Activated T-cell treated with anti-CD3 and anti-CD28 coated beads, Interleukin-2, amount 50 U/mL, for 4 hours (primary cell): ENCODE measurements around the gene PRR23E. TPM values are rescaled to one million over a fixed set of nuclear protein-coding genes. Genes with fewer than 3 reads are reported as not detected.

ENCODE experiments used
- ATAC-seq, 2 donors: fragments of 200-7000 bp; cut with Tn5 transposase; one replicate each; pipeline ENCODE4 v1.10.0; 2021
- DNase-seq: peaks from one replicate; pipeline ENCODE4 v3.0.0-alpha.2; 2020
- H3K27me3 Mint-ChIP-seq: one replicate; pipeline ENCODE4 v1.8.0; 2021; ENCODE audit warnings: low read depth, mixed read lengths
- H3K36me3 Mint-ChIP-seq: one replicate; pipeline ENCODE4 v1.8.0; 2022; ENCODE audit warnings: mixed read lengths; ENCODE audit not compliant: insufficient read depth
- H3K4me1 Mint-ChIP-seq: one replicate; pipeline ENCODE4 v1.8.0; 2021; ENCODE audit warnings: low read depth, mixed read lengths
- H3K4me3 Mint-ChIP-seq: one replicate; pipeline ENCODE4 v1.8.0; 2021; ENCODE audit warnings: mild to moderate bottlenecking, moderate library complexity, mixed read lengths
- H3K9me3 Mint-ChIP-seq: one replicate; pipeline ENCODE4 v1.8.0; 2021; ENCODE audit warnings: mixed read lengths
- total RNA-seq, 3 donors: library from RNA; stranded (reverse); gene quantifications; one replicate each; pipeline ENCODE4 v1.2.1, GENCODE V29; 2021

Gene PRR23E
- total RNA-seq, 3 donors from 2014 or later = not detected

- Mint-ChIP-seq H3K9me3 (no peaks in the 10 kb centered on the region), H3K27me3 (peaks cover 5% of the 10 kb centered on the region), H3K4me1 (no peaks in the 10 kb centered on the region), H3K36me3 (peaks cover 4% of the 10 kb centered on the region), H3K4me3 (no peak overlapping the region)
- no peak for ATAC-seq
- DNase-seq = no peak
Observed at GRCh38 chr3:127233371-127233770, 40.4 kb downstream of the PRR23E start.

GRCh38 chr3:127234778-127235177, 41.8 kb downstream of the PRR23E start:
- Mint-ChIP-seq H3K36me3 (peaks cover 4% of the 10 kb centered on the region), H3K27me3 (peaks cover 4% of the 10 kb centered on the region), H3K4me1 (no peaks in the 10 kb centered on the region), H3K9me3 (no peaks in the 10 kb centered on the region), H3K4me3 (no peak overlapping the region)
- no peak for ATAC-seq
- DNase-seq = no peak

DNA sequence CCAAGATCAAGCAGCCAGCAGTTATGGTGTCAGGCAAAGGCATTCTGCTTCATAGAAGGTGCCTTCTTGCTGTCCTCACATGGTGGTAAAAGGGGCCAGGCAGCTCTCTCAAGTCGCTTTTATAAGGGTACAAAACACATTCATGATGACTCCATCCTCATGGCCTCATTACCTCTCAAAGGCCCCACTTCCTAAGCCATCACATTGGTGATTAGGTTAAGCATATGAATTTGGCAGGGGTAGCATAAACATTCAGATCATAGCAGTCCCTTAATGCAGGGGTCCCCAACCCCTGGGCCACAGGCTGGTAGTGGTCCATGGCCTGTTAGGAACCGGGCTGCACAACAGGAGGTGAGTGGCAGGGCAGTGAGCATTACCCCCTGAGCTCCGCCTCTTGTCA, 42.8 kb downstream of the PRR23E start:
- Mint-ChIP-seq H3K36me3 (peaks cover 3% of the 10 kb centered on the region), H3K4me3 (no peak overlapping the region), H3K4me1 (no peaks in the 10 kb centered on the region), H3K27me3 (peaks cover 3% of the 10 kb centered on the region), H3K9me3 (no peaks in the 10 kb centered on the region)
- DNase-seq (no peak), ATAC-seq (no peak)

DNA sequence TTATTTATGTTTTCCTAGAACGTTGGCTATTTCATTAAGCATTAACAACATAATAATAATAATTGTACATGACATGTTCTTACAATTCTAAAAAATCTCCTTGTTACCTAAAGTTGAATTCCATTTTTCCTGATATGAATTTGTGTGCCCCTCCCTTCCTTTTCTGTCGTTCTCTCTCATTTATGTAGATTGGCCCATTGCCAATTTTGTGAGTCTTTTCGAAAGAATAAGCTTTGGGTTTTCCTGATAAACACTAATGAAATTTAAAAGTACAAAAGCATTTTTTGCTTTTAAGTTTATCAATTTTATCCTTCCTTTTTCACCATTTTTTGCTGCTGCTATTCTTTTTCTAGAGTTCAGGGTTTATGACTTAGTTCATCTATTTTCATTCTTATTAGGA, 44.9 kb downstream of the PRR23E start:
- H3K9me3 Mint-ChIP-seq = peaks cover 6% of the 10 kb centered on the region
- no peaks in the 10 kb centered on the region for H3K4me1 Mint-ChIP-seq
- no peak for ATAC-seq
- H3K36me3 Mint-ChIP-seq = no peaks in the 10 kb centered on the region
- H3K4me3 Mint-ChIP-seq = no peak overlapping the region
- DNase-seq = no peak
- no peaks in the 10 kb centered on the region for H3K27me3 Mint-ChIP-seq

- DNase-seq (no peak), ATAC-seq (no peak)
- no peak overlapping the region for H3K4me3 Mint-ChIP-seq
- peaks cover 6% of the 10 kb centered on the region for H3K9me3 Mint-ChIP-seq
- no peaks in the 10 kb centered on the region for H3K27me3 Mint-ChIP-seq
- H3K36me3 Mint-ChIP-seq = no peaks in the 10 kb centered on the region
- no peaks in the 10 kb centered on the region for H3K4me1 Mint-ChIP-seq
Observed at GRCh38 chr3:127238602-127239001, 45.7 kb downstream of the PRR23E start.

DNA sequence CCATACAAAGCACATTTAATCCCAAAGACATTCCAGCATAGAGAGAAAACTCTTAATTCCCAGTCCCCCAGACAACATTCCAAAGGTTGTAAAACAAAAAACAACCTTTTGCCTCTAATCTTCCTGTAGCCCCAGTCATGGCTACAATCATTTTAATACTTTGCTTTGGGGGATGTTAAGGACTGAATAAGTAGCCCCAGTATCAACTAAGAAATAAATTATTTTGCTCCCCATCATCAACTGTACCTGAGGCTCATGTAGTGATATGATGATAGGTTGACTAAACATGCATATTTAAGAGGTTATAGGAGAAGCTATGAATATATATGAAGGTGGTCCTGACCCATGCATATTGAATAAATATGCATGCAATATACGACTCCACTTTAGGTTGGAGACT, 54.4 kb downstream of the PRR23E start:
- Mint-ChIP-seq H3K4me3 (no peak overlapping the region), H3K4me1 (no peaks in the 10 kb centered on the region), H3K27me3 (no peaks in the 10 kb centered on the region), H3K36me3 (no peaks in the 10 kb centered on the region), H3K9me3 (peaks cover 52% of the 10 kb centered on the region)
- DNase-seq (no peak), ATAC-seq (no peak)

Other genes with a start within 250 kb of the PRR23E start
- gene PLXNA1, start 210.0 kb upstream of the PRR23E start, total RNA-seq = 10 to 100 TPM; 25.6 to 33.1 (median 28.9) TPM
- gene PRR20G, start 94.9 kb downstream of the PRR23E start, total RNA-seq = not detected